H1 (cell line): ENCODE results near the gene MYH2. TPM values are rescaled to one million over a fixed set of nuclear protein-coding genes. Genes with fewer than 3 reads are reported as not detected.

Source experiments
- CTCF ChIA-PET: fragments of 300-600 bp; sonication (Branson Sonifier 250); formaldehyde crosslinking; loops from one replicate; lab custom pipeline; 2021; ENCODE audit not compliant: partially characterized antibody; lab: Charles Lee
- POLR2A ChIA-PET: fragments of 300-600 bp; sonication (Branson Sonifier 250); formaldehyde crosslinking; loops from one replicate; lab custom pipeline; 2021; ENCODE audit warnings: inconsistent platforms; ENCODE audit not compliant: partially characterized antibody; lab: Charles Lee
- DNase-seq, 2 experiments: peaks; one replicate each; pipeline versions ENCODE4 v3.0.0 to v3.0.0-alpha.2; 2010 to 2022; ENCODE audit warnings: low spot score in 2 of 2, low read depth in 1 of 2, mixed read lengths in 1 of 2
- FAIRE-seq: peaks from 2 replicates; lab custom pipeline; 2011; peaks lifted over from hg19 to GRCh38; lab: Jason Lieb, UNC
- H2AFZ ChIP-seq: 2 replicates; pipeline ENCODE4 v1.8.1; 2012; ENCODE audit warnings: low read length, inconsistent platforms
- H2AK5ac ChIP-seq: 2 replicates; pipeline ENCODE4 v1.6.1; 2013; ENCODE audit warnings: low read depth, low read length
- H2BK120ac ChIP-seq: replicated peaks from 2 replicates; pipeline ENCODE3; 2013; ENCODE audit warnings: low read depth, low read length, inconsistent platforms
- H2BK12ac ChIP-seq: 2 replicates; pipeline ENCODE4 v1.6.1; 2013; ENCODE audit warnings: low read depth, low read length
- H2BK15ac ChIP-seq: 2 replicates; pipeline ENCODE4 v1.6.1; 2013; ENCODE audit warnings: low read length
- H2BK20ac ChIP-seq: 2 replicates; pipeline ENCODE4 v1.6.1; 2013; ENCODE audit warnings: low read length
- H2BK5ac ChIP-seq: 2 replicates; pipeline ENCODE4 v1.6.1; 2013; ENCODE audit warnings: low read depth, low read length
- H3K14ac ChIP-seq: 2 replicates; pipeline ENCODE4 v1.6.1; 2013; ENCODE audit warnings: inconsistent platforms; ENCODE audit not compliant: insufficient read length
- H3K18ac ChIP-seq: 2 replicates; pipeline ENCODE4 v1.6.1; 2013; ENCODE audit warnings: low read length; ENCODE audit errors: extremely low read depth
- H3K23ac ChIP-seq: 2 replicates; pipeline ENCODE4 v1.6.1; 2013; ENCODE audit warnings: inconsistent platforms; ENCODE audit not compliant: insufficient read length
- H3K23me2 ChIP-seq: 2 replicates; pipeline ENCODE4 v1.6.1; 2013; ENCODE audit warnings: low read depth, low read length
- H3K27ac ChIP-seq: 2 replicates; pipeline ENCODE4 v1.6.1; 2011; ENCODE audit warnings: low read depth, low read length, inconsistent platforms
- H3K27me3 ChIP-seq, 4 experiments: replicated peaks in 1 of 4; 1 replicate in 1 of 4; 2 replicates in 3 of 4; pipeline versions ENCODE4 v1.6.1 to v1.8.1; 2011 to 2013; ENCODE audit warnings: low read length in 3 of 4, mild to moderate bottlenecking in 3 of 4, inconsistent platforms in 2 of 4, mixed read lengths in 2 of 4, moderate library complexity in 1 of 4; ENCODE audit not compliant: control insufficient read depth in 3 of 4, insufficient read depth in 3 of 4; ENCODE audit errors: extremely low read depth in 1 of 4
- H3K36me3 ChIP-seq, 4 experiments: 2 replicates each; pipeline versions ENCODE4 v1.6.1 to v1.8.1; 2011 to 2013; ENCODE audit warnings: mild to moderate bottlenecking in 4 of 4, low read length in 3 of 4, moderate library complexity in 2 of 4, control low read depth in 1 of 4, inconsistent platforms in 1 of 4; ENCODE audit not compliant: insufficient read depth in 4 of 4, control insufficient read depth in 2 of 4
- H3K4ac ChIP-seq: replicated peaks from 2 replicates; pipeline ENCODE3; 2013; ENCODE audit warnings: low read length, low read depth, mixed read lengths, inconsistent platforms; ENCODE audit not compliant: insufficient read length
- H3K4me1 ChIP-seq, 4 experiments: replicated peaks in 1 of 4; 1 replicate in 1 of 4; 2 replicates in 3 of 4; pipeline versions ENCODE4 v1.6.1 to v1.8.1; 2011 to 2013; ENCODE audit warnings: low read length in 3 of 4, inconsistent platforms in 2 of 4, mixed read lengths in 1 of 4; ENCODE audit not compliant: insufficient read depth in 4 of 4, control insufficient read depth in 3 of 4
- H3K4me2 ChIP-seq, 2 experiments: 2 replicates each; pipeline versions ENCODE4 v1.6.1 to v1.8.1; 2011 to 2013; ENCODE audit warnings: low read depth in 2 of 2, low read length in 2 of 2, control low read depth in 1 of 2, inconsistent platforms in 1 of 2, mild to moderate bottlenecking in 1 of 2; ENCODE audit not compliant: insufficient read depth in 1 of 2
- H3K4me3 ChIP-seq, 4 experiments: fragments of 200-600, 300-600 bp in 1 of 4; sonication (generic), shearing (Covaris generic), sonication (Bioruptor Twin) in 1 of 4; 2 replicates each; pipeline versions ENCODE4 v1.5.1 to v1.8.1; 2011 to 2016; ENCODE audit warnings: low read length in 4 of 4, low read depth in 3 of 4, control low read depth in 2 of 4, inconsistent platforms in 2 of 4, mild to moderate bottlenecking in 2 of 4, mixed read lengths in 1 of 4, moderate library complexity in 1 of 4; ENCODE audit not compliant: insufficient read depth in 2 of 4; ENCODE audit errors: extremely low read depth in 1 of 4
- H3K56ac ChIP-seq: replicated peaks from 2 replicates; pipeline ENCODE3; 2013; ENCODE audit warnings: low read depth, mild to moderate bottlenecking, mixed read lengths, low read length, inconsistent platforms; ENCODE audit not compliant: insufficient read length
- H3K79me1 ChIP-seq: 2 replicates; pipeline ENCODE4 v1.6.1; 2013; ENCODE audit warnings: low read depth, low read length, control low read depth
- H3K79me2 ChIP-seq, 2 experiments: 2 replicates each; pipeline versions ENCODE4 v1.6.1 to v1.8.1; 2012 to 2013; ENCODE audit warnings: low read length in 2 of 2, mild to moderate bottlenecking in 2 of 2, inconsistent platforms in 1 of 2; ENCODE audit not compliant: insufficient read depth in 2 of 2, control insufficient read depth in 1 of 2
- H3K9ac ChIP-seq, 4 experiments: replicated peaks in 1 of 4; 1 replicate in 1 of 4; 2 replicates in 3 of 4; pipeline versions ENCODE4 v1.6.1 to v1.8.1; 2011 to 2013; ENCODE audit warnings: low read depth in 3 of 4, low read length in 3 of 4, control low read depth in 2 of 4, mild to moderate bottlenecking in 2 of 4, moderate library complexity in 2 of 4, inconsistent platforms in 1 of 4; ENCODE audit errors: extremely low read depth in 1 of 4
- H3K9me3 ChIP-seq, 2 experiments: 2 replicates each; pipeline versions ENCODE4 v1.6.1 to v1.8.1; 2012 to 2013; ENCODE audit warnings: mild to moderate bottlenecking in 2 of 2, moderate library complexity in 2 of 2, control low read depth in 1 of 2, inconsistent platforms in 1 of 2, low read depth in 1 of 2, low read length in 1 of 2, mixed read lengths in 1 of 2; ENCODE audit not compliant: insufficient read depth in 2 of 2
- H4K20me1 ChIP-seq, 2 experiments: replicated peaks in 1 of 2; 2 replicates each; pipeline versions ENCODE3 to v1.8.1; 2011 to 2013; ENCODE audit warnings: inconsistent platforms in 2 of 2, low read length in 2 of 2, mild to moderate bottlenecking in 1 of 2; ENCODE audit not compliant: insufficient read depth in 2 of 2, control insufficient read depth in 1 of 2
- H4K5ac ChIP-seq: 2 replicates; pipeline ENCODE4 v1.6.1; 2013; ENCODE audit warnings: low read length, low read depth, mixed read lengths, inconsistent platforms; ENCODE audit not compliant: insufficient read length
- H4K8ac ChIP-seq: 2 replicates; pipeline ENCODE4 v1.8.0; 2013; ENCODE audit warnings: mild to moderate bottlenecking, moderate library complexity, low read length, inconsistent platforms; ENCODE audit not compliant: insufficient read depth; ENCODE audit errors: extremely low read depth
- H4K91ac ChIP-seq: replicated peaks from 2 replicates; pipeline ENCODE3; 2013; ENCODE audit warnings: low read length, mixed read lengths, inconsistent platforms; ENCODE audit not compliant: insufficient read length
- EGR1 ChIP-seq: IDR thresholded peaks from 2 replicates; pipeline ENCODE4 v1.6.1; 2011; ENCODE audit warnings: low read depth, low read length, borderline replicate concordance
- HDAC2 ChIP-seq, 2 experiments: fragments of 300-600 bp in 1 of 2; sonication (generic) in 1 of 2; IDR thresholded peaks; 2 replicates each; pipeline ENCODE4 v1.6.1; 2011 to 2012; ENCODE audit warnings: low read depth in 2 of 2, low read length in 2 of 2, mild to moderate bottlenecking in 2 of 2, moderate library complexity in 2 of 2, borderline replicate concordance in 1 of 2, inconsistent platforms in 1 of 2
- KDM5A ChIP-seq: fragments of 200-600 bp; IDR thresholded peaks from 2 replicates; pipeline ENCODE4 v1.7.1; 2012; ENCODE audit warnings: mild to moderate bottlenecking, low read length, inconsistent platforms, mixed read lengths
- USF2 ChIP-seq: IDR thresholded peaks from 2 replicates; pipeline ENCODE4 v1.6.1; 2011; ENCODE audit warnings: low read length, improper control_type of control experiment
- polyA plus RNA-seq, 7 experiments: library from polyadenylated mRNA; depleted of rRNA in 3 of 7; stranded (reverse) in 5 of 7; unstranded in 2 of 7; fragments of >200 nt in 5 of 7; fragments of 200-250 nt in 2 of 7; gene quantifications; 1 replicate in 5 of 7; 2 replicates in 1 of 7; 4 replicates in 1 of 7; pipeline versions ENCODE4 v1.2.1 to v1.2.3, GENCODE V29; 2011 to 2013; ENCODE audit warnings: missing spikeins in 2 of 7, mixed read lengths in 2 of 7
- total RNA-seq: library from RNA; stranded (reverse); fragmentation: NEBNext Ultra II Directional; extraction: Animal tissue kit (Norgen Biotek cat#: 25700); gene quantifications from 2 replicates; pipeline ENCODE4 v1.2.1, GENCODE V29; 2021

Gene MYH2
- total and polyA plus RNA-seq, 2 of the 8 experiments (the other 6 are each of a cell fraction or from before 2014, with no cell fraction given) = 1.0 to 9.0 TPM

GRCh38 chr17:10516638-10517037 is 32.8 kb downstream of the MYH2 start:
- H3K79me2 ChIP-seq = no peaks in the 10 kb centered on the region
- no peak overlapping the region for H3K56ac ChIP-seq
- TF ChIP-seq KDM5A (no peak), HDAC2 (IDR thresholded peaks at IDR 0.05; ENCODE audit: borderline replicate concordance in 1 of 2, low read depth in 2 of 2, low read length in 2 of 2) (no peak), EGR1 (no peak), USF2 (no peak)
- H3K9me3 ChIP-seq = no peaks in the 10 kb centered on the region
- no peak overlapping the region for H4K8ac ChIP-seq
- 0 out of 7 replicates have a peak, but pooled peaks cover 0 to 2% (median under 1%) of the 10 kb centered on the region in 4 experiments for H3K4me1 ChIP-seq
- no peak overlapping the region for H3K9ac ChIP-seq
- no peaks in the 10 kb centered on the region for H3K79me1 ChIP-seq
- no peaks in the 10 kb centered on the region for H3K27me3 ChIP-seq
- H3K4me2 ChIP-seq = no peak overlapping the region
- no peak overlapping the region for H2BK12ac ChIP-seq
- no peaks in the 10 kb centered on the region for H3K23me2 ChIP-seq
- ChIA-PET CTCF (interaction anchor here (0.9 to 1.1 kb wide), 2 partner anchors 11 to 98 kb away, joined by 3 to 5 read pairs; no protein-coding TSS in a partner anchor), POLR2A (no interaction called here)
- no peaks in the 10 kb centered on the region for H4K20me1 ChIP-seq
- no peak overlapping the region for H3K4me3 ChIP-seq
- no peak overlapping the region for H2BK120ac ChIP-seq
- DNase-seq (no peak), FAIRE-seq (no peak)
- H2AFZ ChIP-seq = no peak overlapping the region
- H2BK5ac ChIP-seq = no peak overlapping the region
- no peaks in the 10 kb centered on the region for H3K36me3 ChIP-seq
- H2BK20ac ChIP-seq = no peak overlapping the region
- no peak overlapping the region for H3K14ac ChIP-seq
- H3K4ac ChIP-seq = no peak overlapping the region
- no peak overlapping the region for H3K18ac ChIP-seq
- H4K91ac ChIP-seq = no peak overlapping the region
- H2AK5ac ChIP-seq = no peak overlapping the region
- H2BK15ac ChIP-seq = no peak overlapping the region
- H3K23ac ChIP-seq = no peak overlapping the region
- H3K27ac ChIP-seq = no peak overlapping the region
- no peak overlapping the region for H4K5ac ChIP-seq
